T-helper 22 cell (primary cell): ENCODE results near the gene RSRC1.
"Not testable (repeated sequence)": the region's sequence is repeated elsewhere in the genome, so short reads cannot be mapped to it uniquely, and the experiment has no call there.

ENCODE experiments used
- DNase-seq: peaks from one replicate; pipeline ENCODE4 v3.0.0-alpha.2; 2020; ENCODE audit warnings: low read depth

RSRC1 gene

DNA sequence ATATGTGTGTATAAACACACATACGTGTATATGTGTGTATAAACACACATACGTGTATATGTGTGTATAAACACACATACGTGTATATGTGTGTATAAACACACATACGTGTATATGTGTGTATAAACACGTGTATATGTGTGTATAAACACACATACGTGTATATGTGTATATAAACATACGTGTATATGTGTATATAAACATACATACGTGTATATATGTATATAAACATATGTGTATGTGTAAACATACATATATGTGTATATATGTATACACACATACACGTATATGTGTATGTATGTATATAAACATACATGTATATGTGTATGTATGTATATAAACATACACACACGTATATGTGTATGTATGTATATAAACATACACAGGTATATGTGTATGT lies 119.1 kb downstream of the RSRC1 start:
- not testable (repeated sequence) for DNase-seq

DNA sequence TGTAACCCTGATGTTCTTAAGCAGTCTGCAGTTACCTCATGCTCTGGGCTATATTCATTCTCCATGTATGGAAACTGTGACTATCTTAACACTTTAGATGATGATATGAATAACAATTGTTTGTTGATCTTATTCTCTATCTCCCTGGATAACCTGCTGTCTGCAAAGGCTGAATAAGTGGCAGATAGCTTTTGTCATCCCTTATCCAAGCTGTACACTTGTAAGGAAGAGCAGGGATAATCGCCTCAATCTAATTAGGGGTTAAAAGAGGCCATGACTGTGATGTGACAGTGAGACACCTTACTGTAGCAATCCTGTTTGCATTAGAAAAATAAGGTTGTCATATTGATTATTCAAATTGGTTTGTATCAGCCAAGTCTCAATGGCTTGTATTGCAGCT lies 123.9 kb downstream of the RSRC1 start:
- DNase-seq: no peak

DNA sequence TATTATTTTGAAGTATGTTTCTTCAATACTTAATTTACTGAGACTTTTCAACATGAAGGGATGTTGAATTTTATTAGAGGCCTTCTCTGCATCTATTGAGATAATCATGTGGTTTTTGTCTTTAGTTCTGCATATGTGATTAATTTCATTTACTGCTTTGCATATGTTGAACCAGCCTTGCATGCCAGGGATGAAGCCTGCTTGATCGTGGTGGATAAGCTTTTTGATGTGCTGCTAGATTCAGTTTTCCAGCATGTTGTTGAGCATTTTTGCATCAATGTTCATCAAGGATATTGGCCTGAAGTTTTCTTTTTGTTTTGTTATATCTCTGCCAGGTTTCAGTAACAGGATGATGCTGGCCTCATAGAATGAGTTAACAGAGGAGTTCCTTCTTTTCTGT lies 134.4 kb downstream of the RSRC1 start:
- no peak for DNase-seq

DNA sequence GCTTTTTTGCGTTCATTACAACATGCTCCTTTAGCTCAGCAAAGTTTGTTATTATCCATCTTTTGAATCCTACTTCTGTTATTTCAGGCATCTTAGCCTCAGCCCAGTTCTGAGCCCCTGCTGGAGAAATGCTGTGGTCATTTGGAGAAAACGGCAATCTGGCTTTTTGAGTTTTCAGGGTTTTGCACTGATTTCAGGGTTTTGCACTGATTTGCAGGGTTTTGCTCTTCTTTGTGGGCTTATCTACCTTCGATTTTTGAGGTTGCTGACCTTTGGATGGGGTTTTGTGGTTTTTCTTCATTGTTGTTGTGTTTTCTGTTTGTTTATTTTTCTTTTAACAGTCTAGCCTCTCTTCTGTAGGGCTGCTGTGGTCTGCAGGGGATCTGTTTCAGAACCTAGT lies 137.4 kb downstream of the RSRC1 start:
- DNase-seq: no peak

DNA sequence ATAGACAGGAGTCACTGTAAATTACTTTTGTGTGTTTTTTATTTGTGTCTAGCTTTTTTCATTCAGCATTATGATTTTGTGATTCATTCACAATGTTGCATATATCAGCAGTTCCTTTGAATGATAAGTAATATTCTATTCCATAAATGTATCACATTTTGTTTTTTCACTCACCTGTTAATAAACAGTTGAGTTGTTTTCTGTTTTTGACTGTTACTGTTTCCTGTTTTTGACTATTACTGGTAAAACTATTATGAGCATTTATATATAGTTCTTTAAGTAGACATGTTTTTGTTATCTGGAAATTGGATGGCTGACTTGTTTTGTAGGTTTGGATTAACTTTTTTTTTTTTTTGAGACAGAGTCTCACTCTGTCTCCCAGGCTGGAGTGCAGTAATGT lies 138.4 kb downstream of the RSRC1 start:
- DNase-seq: no peak

DNA sequence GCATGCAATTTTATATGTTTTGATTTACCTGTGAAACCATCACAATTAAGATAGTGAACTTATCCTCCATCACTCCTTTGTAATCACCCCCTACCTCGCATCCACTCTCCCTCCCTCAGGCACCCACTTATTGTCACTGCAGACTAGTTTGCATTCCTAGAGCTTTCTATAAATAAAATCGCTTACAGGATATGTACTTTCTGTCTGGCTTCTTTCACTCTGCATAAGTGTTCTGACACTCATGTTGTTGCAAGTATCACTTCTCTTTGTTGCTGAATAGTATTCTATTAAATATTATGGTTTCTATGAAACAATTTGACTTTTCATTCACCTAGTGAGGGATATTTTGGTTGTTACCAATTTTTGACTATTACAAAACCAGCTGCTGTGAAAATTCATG lies 139.3 kb downstream of the RSRC1 start:
- DNase-seq: no peak

DNA sequence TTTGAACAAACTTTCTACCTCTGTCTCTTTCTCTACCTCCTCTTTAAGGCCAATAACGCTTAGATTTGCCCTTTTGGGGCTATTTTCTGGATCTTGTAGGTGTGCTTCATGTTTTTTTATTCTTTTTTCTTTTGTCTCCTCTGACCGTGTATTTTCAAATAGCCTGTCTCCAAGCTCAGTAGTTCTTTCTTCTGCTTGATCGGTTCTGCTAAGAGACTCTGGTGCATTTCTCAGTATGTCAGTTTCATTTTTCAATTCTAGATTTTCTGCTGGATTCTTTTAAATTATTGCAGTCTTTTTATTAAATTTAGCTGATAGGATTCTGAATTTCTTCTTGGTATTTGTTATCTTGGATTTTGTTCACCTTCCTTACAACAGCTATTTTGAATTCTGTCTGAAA lies 148.7 kb downstream of the RSRC1 start:
- no peak for DNase-seq

DNA sequence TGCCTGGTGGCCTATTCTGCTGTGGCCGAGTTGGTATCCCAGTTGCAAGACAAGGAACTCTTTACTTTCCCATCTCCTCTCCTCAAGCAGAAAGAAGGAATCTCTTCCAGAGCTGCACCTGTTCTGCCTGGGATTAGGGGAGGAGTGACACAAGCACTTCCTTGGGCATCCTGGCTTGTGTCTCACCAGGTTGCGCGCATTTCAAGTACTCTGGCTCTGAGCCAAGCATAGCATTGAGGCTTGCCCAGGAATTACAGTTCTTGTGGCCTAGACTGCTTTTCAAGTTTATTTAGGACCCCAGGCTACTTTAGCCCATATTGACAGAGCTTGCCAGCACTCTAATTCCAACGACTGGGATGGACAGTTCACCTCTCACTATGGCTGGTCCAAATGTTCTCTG lies 150.5 kb downstream of the RSRC1 start:
- no peak for DNase-seq

DNA sequence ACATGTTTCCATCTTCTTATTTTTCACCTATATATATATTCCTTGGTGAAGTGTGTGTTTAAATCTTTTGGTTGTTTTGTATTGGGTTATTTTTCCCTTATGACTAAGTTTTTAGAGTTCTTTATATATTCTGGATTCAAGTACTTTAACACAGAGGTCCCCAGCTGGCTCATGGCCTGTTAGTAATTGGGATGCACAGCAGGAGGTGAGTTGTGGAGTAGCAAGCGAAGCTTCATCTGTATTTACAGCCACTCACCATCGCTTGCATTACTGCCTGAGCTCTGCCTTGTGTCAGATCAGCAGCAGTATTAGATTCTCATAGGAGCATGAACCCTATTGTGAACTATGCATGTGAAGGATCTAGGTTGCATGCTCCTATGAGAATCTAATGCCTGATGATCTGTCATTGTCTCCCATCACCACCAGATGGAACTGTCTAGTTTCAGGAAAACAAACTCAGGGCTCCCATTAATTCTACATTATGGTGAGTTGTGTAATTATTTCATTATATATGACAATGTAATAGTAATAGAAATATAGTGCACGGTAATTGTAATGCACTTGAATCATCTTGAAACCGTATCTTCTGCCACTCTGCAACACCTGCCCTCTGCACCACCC lies 151.6 kb downstream of the RSRC1 start:
- no peak for DNase-seq

DNA sequence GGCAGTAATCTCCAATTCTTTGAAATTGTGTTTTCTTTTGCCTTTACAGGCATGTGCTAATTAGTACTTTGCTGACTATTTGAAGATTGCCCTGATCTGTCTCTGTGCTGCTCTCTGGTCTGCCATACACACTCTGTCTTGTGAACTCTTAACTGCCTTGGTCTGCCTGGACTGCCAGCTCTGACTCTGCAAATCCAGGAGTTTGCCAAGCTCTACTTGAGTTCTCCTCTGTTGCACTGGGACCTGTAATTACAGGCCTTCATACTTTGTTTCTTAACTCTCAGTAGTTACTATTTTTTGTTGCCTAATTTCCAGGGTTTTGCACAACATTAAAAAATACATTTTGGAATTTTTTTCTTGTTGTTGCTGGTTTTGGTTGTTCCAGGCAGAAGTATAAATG lies 155.0 kb downstream of the RSRC1 start:
- DNase-seq: no peak

DNA sequence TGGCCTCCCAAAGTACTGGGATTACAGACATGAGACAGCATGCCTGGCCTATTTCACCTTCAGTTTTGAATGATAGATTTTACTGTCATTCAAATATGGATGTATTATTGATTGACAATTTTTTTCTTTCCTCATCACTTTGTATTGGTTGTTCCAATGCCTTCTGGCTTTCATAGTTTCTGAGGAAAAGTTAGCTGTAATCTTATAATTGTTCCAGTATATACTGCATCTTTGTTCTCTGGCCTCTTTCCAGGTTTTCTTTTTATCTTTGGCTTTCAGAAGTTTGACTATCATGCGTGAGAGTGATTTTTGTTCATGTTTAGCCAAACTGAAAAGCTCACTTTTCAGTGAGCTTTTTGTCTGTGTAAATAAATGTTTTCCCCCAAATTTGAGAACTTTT lies 157.1 kb downstream of the RSRC1 start:
- no peak for DNase-seq

DNA sequence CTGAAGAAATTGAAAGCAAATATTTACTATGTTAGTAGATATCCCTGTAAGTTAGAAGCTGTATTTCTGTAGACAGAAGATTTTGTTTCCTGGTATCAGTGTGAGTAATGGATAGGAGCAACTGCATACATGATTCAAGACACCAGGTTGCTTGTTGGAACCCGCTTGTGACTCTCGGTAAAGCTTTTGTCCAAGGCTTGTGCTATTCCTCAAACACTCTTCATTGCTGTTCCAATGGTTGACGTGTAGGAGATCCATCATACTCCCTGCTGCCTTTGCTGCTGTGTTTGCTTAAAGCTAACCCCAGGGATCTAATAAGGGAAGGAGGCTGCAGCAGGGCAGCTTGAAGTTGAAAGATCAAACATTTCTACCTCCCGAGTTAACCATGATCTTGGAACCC lies 160.1 kb downstream of the RSRC1 start:
- no peak for DNase-seq

DNA sequence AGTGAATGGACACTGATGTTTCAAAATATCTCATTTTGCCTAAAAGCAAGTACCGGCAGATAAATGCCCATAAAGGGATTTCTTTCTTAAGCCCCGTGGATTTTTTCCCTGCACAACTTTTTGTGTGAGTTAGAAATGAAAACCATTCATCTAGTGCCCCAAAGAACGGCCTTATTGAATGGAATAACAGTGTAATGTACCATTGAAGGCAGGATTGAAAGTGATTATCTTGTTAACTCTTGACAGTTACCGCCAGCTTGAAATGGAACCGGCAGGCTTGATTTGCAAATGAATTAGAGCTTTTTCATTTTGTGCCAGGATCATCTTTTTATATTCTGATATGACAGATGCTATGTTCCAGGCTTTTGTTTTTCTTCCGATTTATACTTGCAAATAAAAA lies 162.2 kb downstream of the RSRC1 start:
- DNase-seq: no peak

DNA sequence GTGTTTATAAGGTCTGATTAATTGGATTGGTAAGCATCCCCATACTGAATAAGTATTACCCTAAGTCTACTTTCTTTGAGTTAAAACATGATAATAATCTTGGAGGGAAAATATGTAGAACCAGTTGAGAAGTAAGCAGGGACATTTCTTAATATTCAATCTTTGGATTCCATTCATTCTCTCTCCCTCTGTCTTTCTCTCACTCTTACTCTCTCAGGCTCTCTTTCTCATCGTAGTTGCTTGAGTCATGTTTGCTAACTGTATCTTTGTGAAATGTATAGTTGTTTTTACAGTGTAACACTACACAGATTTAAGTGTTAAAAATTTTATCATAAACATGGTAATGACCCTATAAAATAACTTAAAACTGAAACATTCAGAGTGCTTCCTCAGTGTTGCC lies 163.8 kb downstream of the RSRC1 start:
- no peak for DNase-seq

DNA sequence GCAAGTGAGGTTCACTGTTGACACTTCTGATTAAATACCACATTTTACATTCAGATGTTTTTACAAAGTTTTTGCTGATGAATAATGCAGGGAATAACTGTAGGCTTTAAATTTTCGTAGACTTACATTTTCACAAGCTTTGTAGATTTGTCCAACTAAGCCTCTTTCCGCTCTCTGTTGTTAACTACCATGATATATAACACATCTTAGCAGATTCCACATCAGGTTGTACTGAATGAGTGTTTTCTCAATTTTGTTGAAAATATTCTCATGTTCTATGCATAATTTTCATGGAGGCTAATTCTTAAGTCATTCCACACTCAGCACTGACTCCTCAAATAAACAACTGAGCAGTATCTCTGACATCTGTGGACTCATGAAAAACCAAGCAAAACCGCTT lies 168.3 kb downstream of the RSRC1 start:
- DNase-seq: no peak

DNA sequence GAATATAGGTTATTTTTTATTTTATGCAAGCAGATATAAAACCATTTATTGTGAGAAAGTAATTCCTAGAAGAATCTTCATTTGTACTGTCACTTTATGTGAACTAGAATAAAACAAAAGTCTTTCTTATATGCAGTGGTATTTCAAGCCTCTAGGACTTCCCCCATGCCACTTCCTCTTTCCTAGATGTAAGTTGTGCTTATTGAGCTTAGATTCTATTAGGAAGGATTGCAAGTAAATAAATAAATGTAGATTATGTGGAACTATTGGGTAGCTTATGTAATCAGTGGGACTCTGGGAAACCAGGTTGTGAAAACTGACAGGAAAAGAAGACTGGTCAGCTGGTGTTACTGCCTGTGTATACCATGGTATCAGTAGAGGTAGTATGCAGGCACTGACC lies 169.7 kb downstream of the RSRC1 start:
- no peak for DNase-seq

DNA sequence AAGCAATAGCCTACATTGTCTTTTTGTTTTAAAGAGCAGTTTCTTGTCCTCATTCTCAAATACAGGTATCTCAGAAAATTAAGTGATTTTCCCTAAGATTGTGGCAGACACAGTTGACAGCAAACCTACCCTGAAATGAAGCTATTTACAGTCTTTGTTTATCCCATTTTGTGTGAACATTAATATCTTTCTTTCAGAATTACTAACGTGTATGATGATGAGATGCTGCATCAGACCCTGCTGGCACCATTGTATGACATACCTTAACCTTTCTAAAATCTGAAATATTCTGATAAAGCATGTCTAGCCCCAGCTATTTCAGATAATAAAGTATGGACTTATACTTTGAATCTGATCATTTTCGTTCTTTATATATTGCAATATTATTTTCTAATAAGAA lies 185.9 kb downstream of the RSRC1 start:
- no peak for DNase-seq

DNA sequence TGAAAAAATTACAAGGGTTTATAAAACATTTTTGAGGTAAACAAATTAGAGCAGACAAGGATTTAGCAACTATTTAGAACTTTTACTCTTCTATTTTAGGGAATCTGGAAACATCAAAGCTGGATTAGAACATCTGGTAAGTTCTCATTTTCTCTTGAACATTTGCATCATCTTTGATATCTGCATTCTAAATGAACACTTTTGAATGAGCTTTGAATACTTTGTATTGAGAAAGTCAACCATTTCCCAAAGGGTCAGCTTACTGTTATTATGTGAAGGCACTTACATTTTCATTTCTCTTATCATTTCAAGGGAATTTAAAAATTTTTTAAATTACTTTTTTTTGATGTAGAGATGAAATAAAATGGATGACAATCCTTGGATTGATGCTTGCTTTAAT lies 188.1 kb downstream of the RSRC1 start:
- no peak for DNase-seq

DNA sequence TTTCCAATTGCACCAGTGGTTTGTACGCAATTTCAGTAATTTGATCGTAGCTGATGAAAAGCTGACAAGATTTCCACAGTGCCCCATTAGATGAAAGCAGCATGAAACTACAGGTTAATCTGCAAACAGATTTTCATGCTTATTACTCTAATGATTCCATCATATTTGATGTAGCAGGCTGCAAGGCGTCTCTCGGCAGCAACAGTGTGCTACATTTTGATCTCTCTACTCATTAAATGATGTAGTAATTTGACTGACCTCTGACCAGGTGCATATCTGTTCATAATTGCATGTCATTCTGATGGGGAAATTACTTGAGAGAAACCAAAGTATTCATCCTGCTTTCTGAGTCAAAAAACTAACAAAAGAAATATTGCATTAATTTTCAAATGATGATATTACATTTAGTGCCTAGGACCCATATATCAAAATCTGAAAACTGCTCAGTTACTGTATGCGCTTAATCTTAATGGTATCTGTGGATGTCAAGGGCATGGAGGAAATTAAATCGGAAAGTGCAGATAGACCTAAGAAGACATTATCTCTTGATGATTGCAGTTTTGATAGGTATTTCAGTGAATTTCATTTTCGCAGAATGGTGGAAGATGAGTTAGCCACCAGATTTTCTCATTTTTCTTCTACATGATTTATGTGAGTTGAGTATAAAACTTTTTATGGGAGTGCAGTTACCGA lies 198.5 kb downstream of the RSRC1 start:
- DNase-seq: no peak

DNA sequence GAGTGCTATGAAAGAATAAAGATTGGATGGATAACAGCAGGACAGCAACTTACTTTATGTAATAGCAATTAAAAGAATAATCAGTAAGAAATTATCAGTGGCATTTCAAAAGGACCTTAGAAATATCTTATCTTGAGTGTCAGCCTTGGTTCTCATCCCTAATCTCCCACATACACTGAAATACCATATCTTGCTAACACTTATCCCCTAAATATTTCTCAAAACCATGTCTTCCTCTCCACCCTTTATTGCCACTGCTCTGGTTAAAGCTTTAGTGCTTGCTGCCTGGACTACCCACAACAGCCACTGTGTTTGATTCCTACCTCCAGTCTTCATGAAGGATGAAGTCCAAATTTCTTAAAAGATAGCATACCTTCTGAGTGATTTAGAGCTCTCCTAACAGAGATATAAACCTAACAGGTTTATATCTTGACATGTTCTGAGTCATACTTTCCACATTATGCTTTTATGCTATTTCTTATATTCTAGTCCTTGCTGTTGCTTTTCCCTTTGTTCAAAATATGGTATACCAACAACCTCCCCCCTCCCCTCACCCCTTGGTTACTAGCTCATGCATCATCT lies 202.8 kb downstream of the RSRC1 start:
- DNase-seq: no peak

DNA sequence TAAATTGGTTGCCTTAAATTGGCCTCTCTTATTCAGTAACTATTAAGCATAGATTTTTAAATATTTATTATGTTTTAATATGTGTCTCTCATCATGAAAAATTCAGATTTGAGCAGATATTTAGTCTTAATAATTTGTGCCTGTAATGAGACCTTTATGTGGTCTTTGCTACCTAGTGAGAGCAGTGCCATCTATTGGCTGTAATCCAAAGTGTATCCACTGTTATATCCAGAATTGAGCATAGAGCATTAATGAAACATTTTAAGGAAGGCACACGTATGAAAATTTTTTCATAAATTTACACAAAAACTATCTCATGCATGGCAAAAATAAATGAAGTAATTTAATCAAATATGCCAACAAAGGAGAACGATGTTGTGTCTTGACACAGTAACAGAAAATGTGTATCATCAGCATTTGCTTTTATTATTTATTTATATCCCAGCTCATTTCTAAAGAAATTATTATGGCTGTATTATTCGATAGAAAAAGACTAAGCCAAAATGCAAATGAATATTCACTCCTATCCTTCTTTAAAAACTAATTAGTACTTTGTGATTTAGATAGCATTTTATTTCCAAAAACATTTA lies 203.5 kb downstream of the RSRC1 start:
- DNase-seq: no peak

DNA sequence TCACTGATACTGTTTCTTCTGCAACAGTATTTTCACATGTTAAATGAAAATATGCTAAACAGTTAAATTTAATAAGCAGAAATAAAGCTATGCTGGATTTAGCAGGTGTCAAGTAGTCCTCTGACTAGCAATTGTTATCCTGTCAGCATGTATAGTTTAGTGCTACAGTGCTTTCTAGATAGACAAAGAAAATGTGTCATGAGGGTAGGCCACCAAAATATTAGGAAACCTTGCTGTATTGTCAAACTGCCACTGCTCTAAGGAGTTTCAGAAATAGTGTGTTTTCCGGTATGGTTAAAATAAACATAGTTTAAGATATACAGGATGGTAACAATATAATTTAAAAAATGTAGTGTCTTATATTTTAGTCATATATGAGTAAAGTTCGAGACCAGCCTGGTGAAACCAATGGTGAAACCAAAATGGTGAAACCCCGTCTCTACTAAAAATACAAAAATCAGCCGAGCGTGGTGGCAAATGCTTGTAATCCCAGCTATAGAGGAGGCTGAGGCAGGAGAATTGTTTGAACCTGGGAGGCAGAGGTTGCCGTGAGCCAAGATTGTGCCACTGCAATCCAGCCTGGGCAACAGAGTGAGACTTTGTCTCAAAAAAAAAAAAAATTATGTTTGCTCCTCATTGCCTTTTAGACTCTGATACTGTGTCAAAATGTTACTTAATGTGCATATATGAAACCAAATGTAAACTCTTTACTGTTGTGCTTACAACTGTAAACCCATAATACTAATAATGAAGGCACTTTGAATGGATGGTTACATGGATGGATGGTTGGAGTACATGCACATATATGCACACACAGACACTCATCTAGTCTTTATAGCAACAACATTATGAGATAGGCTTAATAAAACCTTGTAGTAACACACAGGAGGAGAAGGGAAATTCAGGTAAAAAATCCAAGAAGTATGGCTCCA lies 204.8 kb downstream of the RSRC1 start:
- DNase-seq: no peak
